BJ (cell line): ENCODE measurements around the gene SOX1. TPM values are rescaled to one million over a fixed set of nuclear protein-coding genes. Genes with fewer than 3 reads are reported as not detected.

Experiments
- CTCF ChIA-PET: fragments of 350-600 bp; formaldehyde crosslinking; extraction: SDS; loops from one replicate; lab custom pipeline; 2021; ENCODE audit warnings: antibody characterized with exemption, inconsistent platforms; lab: Yijun Ruan, JAX
- POLR2A ChIA-PET: fragments of 300-600 bp; sonication (Branson Sonifier 250); formaldehyde crosslinking; extraction: SDS; loops from one replicate; lab custom pipeline; 2021; ENCODE audit warnings: antibody characterized with exemption; lab: Charles Lee
- DNase-seq: peaks from one replicate; pipeline ENCODE4 v3.0.0-alpha.2; 2011; ENCODE audit warnings: low read depth
- H3K27me3 ChIP-seq: 2 replicates; pipeline ENCODE4 v1.6.0; 2011; ENCODE audit warnings: low read length; ENCODE audit not compliant: control insufficient read depth, insufficient read depth
- H3K36me3 ChIP-seq: 2 replicates; pipeline ENCODE4 v1.5.1; 2011; ENCODE audit warnings: low read length; ENCODE audit not compliant: control insufficient read depth, insufficient read depth
- H3K4me3 ChIP-seq: 2 replicates; pipeline ENCODE4 v1.5.1; 2011; ENCODE audit warnings: low read depth, mild to moderate bottlenecking, control low read depth, low read length
- polyA plus RNA-seq: library from polyadenylated mRNA; depleted of rRNA; stranded (reverse); fragments of >200 nt; gene quantifications from 2 replicates; pipeline ENCODE4 v1.2.3, GENCODE V29; 2011
- TF ChIP-seq, protein P1 (sequence below): IDR thresholded peaks from 2 replicates; pipeline ENCODE4 v1.5.1; 2011; ENCODE audit warnings: low read depth, mild to moderate bottlenecking, control low read depth, inconsistent platforms, low read length, moderate library complexity; ENCODE audit not compliant: insufficient read depth

SOX1 gene
- polyA plus RNA-seq, 1 experiment: not detected

DNA sequence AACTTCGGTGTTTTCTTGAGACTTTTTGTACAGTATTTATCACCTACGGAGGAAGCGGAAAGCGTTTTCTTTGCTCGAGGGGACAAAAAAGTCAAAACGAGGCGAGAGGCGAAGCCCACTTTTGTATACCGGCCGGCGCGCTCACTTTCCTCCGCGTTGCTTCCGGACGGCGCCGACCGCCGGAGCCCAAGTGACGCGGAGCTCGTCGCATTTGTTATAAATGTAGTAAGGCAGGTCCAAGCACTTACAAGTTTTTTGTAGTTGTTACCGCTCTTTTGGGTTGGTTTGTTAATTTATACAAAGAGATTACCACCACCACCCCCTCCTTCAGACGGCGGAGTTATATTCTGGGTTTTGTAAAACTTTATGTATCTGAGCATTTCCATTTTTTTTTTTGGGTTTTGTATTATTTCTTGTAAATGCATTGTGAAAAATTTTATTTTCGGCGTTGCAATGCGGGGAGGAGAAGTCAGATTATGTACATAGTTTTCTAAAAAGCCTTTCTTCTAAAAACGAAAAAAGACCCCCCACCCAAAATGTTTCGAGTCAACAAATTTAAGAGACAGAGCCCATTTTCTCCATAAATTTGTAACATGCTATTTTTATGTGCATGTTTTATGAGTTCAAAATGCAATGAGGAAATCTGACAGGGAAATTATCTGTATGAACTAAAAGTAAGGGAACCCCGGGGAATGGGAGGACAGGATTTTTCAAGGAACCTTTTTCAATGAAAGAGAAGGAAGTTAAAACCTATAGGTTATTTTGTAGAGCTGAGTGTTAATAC lies 2.3 kb downstream of the SOX1 start:
- Histone ChIP-seq H3K36me3 (no peaks in the 10 kb centered on the region), H3K4me3 (no peak overlapping the region), H3K27me3 (peaks cover 38% of the 10 kb centered on the region)
- POLR2A ChIA-PET: no interaction called here
- DNase-seq: no peak
- CTCF ChIA-PET: no interaction called here
- TF ChIP-seq, protein P1, sequence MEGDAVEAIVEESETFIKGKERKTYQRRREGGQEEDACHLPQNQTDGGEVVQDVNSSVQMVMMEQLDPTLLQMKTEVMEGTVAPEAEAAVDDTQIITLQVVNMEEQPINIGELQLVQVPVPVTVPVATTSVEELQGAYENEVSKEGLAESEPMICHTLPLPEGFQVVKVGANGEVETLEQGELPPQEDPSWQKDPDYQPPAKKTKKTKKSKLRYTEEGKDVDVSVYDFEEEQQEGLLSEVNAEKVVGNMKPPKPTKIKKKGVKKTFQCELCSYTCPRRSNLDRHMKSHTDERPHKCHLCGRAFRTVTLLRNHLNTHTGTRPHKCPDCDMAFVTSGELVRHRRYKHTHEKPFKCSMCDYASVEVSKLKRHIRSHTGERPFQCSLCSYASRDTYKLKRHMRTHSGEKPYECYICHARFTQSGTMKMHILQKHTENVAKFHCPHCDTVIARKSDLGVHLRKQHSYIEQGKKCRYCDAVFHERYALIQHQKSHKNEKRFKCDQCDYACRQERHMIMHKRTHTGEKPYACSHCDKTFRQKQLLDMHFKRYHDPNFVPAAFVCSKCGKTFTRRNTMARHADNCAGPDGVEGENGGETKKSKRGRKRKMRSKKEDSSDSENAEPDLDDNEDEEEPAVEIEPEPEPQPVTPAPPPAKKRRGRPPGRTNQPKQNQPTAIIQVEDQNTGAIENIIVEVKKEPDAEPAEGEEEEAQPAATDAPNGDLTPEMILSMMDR: no peak

DNA sequence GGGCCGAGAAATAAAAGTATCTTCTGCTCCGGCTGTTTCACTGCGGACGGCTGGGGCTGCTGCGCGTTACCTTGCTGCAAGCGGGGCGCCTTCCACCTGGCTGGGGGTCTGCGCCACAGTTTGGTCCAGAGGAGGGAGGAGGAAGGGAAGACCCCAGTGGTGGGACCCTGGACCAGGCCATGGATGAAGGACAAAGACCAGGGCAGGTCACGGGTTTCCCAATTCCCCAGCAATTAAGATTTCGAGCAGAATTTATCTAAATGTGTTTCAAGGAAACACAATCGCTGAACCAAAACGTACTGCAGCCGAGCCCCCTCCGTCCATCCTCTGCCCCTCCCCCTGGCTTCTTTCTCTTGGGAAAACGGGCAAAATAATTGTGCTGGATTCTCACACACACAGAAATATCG lies 2.9 kb downstream of the SOX1 start:
- TF ChIP-seq, protein P1: no peak
- CTCF ChIA-PET: no interaction called here

GRCh38 chr13:112071102-112071722 lies 4.3 kb downstream of the SOX1 start:
- ChIA-PET POLR2A (no interaction called here), CTCF (no interaction called here)
- DNase-seq: no peak
- TF ChIP-seq, protein P1: no peak
- peaks cover 41% of the 10 kb centered on the region for H3K27me3 ChIP-seq
- no peak overlapping the region for H3K4me3 ChIP-seq
- H3K36me3 ChIP-seq: no peaks in the 10 kb centered on the region

More for the DNA sequence above, 2.9 kb downstream of the SOX1 start:
- no peak for DNase-seq
- Histone ChIP-seq H3K27me3 (peaks cover 41% of the 10 kb centered on the region), H3K4me3 (no peak overlapping the region), H3K36me3 (no peaks in the 10 kb centered on the region)
- POLR2A ChIA-PET: no interaction called here

GRCh38 chr13:112071723-112072533 lies 5.0 kb downstream of the SOX1 start:
- TF ChIP-seq, protein P1: no peak
- CTCF ChIA-PET: no interaction called here
- Histone ChIP-seq H3K27me3 (peaks cover 39% of the 10 kb centered on the region), H3K36me3 (no peaks in the 10 kb centered on the region), H3K4me3 (no peak overlapping the region)
- DNase-seq: no peak
- POLR2A ChIA-PET: no interaction called here
